ENCODE measurements around the gene ATP8B3.
"Not testable (repeated sequence)": the region's sequence is repeated elsewhere in the genome, so short reads cannot be mapped to it uniquely, and the experiment has no call there.

ATP8B3 gene

DNA sequence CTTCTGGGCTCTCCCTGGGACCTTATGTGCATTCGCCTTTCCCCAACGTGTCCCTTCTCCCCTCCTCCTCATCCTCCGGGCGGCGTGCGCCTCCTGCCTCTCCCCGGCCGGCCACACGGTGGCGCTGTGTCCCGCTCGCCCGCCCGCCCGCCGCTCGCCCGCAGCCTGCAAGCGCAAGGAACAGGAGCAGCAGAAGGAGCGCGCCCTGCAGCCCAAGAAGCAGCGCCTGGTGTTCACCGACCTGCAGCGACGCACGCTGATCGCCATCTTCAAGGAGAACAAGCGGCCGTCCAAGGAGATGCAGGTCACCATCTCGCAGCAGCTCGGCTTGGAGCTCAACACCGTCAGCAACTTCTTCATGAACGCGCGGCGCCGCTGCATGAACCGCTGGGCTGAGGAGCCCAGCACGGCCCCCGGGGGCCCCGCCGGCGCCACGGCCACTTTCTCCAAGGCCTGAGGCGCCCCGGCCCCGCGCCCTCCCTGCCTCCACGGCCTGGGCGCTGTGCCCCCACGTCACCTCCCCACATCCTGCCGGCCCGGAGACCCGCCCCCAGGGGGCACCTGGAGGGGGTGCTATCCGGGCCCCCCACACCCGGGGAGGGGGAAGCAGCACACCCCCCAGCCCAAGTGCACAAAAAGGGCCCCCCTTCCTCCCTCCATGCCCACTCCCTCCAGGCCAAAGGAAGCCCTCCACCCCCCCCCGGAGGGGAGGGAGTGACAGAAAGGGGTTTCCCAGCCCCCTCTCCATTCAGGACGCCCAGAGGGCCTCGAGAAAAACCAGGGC is 36.9 kb downstream of the ATP8B3 start:
- no peak for DNase-seq
- intact Hi-C loops (cut with DNase I) = no loop called here

DNA sequence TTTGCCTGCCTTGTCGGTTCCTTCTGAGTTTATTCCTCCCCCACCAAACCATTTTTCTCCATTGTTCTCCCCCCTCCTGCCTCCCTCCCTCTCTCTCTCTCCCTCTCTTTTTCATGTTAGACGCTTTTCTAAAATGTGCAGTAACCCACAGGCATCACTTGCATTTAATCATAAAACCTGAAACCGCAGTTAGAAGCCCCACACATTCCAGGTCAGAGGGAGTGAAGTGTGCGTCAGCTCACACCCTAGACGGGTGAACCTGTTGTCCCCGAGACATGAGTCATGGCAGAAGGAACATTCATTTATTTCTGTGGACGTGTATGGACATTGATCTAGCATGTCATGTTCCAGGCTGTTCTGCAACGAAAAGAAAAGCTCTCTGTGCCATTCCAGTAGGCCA is 38.9 kb downstream of the ATP8B3 start:
- DNase-seq = no peak
- intact Hi-C loops (cut with DNase I) = no loop called here

DNA sequence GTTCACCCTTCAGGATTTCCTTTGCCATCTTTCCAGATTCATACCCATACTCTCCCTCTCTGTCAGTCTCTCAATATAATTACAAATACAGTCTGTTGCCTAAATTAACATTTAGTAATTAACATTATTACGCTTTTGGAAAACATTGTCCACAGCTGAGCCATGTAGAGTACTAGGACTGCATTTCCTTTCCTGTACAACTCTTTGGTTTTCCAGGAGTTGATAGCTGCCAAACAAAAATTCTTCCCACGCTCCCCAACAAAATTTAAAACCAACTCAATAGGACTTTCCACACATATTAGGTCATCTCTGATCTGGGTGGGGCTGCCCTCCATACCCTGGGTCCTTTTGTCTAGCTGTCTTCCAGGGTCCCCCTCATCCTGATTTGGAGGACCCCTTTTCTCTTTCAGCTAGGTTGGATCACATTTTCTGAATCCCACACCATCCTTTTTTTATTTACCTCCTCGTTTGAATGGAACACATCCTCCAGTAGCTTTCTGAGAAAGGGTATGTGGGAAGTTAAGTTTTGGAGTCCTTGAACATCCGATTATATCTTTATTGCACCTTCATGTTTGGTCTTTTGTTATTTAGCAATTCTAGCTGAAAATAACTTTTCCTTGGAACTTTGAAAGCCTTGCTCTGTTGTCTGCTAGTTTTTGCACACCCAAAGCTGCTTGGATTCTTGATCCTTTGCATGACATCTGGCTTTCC is 41.1 kb downstream of the ATP8B3 start:
- intact Hi-C loops (cut with DNase I) = no loop called here
- no peak for DNase-seq

DNA sequence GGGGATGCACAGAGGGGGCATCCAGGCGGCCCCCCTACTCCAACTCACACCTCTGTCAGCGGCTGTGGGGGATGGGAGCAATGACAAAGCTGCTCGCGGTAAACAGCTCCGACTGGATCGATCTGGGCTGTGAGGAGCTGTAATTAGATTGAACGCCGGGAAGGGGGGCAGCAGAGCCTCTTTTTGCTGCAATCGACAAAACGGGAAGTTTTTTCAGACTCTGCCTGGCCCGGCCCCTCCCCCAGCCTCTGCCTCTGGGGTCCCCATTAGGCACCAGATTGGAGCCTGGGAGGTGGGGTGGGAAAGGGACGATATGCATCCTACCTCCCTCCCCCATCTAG is 42.5 kb downstream of the ATP8B3 start:
- intact Hi-C loops (cut with DNase I) = loop anchor here (10.0 kb wide), 1 partner anchor 145 kb away; no protein-coding TSS in a partner anchor
- no peak for DNase-seq

DNA sequence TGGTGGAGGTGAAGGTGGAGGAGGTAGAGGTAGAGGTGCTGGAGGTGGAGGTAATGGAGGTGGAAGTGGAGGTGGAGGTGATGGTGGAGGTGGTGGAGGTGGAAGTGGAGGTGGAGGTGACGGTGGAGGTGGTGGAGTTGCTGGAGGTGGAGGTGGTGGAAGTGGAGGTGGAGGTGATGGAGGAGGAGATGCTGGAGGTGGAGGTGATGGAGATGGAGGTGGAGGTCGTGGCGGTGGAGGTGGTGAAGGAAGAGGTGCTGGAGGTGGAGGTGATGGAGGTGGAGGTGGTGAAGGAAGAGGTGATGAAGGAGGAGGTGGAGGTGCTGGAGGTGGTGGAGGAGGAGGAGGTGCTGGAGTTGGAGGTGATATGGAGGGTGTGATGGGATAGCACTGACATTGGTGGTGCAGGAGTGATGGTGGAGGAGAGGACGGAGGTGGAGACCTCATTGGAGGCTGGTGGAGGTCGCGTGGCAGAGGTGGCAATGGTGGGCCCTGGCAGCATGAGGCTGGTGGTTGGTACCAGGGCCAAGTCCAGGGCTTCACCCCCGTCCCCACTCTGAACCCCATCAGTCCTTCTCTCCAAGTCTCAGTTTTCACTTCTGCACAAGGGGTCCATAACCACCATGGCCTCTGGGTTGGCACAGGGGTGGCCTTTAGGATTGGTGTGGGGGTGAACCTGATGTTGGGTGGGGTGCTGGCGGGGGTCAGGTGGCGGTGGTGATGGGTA is 43.0 kb downstream of the ATP8B3 start:
- intact Hi-C loops (cut with DNase I) = loop anchor here (10.0 kb wide), 1 partner anchor 144 kb away; no protein-coding TSS in a partner anchor
- no peak for DNase-seq

DNA sequence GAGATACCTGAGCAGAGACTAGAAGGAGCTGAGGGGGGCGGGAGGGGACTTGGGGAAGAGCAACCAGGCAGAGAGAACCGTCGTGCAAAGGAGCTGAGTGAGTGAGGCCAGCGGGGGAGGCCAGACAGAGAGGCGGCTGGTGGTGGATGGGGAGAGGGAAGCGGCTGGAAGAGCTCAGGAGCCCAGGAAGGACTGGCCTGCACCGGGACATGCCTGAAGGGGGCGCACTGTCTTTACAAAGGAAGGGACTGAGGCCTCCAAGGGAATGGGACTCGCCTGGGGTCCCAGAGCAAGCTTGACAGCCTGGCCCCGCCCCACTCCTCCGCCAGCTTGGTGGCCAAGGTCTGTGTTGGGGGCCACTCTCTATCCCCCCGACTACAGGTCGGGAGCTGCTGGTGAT is 43.8 kb downstream of the ATP8B3 start:
- no peak for DNase-seq
- intact Hi-C loops (cut with DNase I) = loop anchor here (10.0 kb wide), 1 partner anchor 143 kb away; no protein-coding TSS in a partner anchor

DNA sequence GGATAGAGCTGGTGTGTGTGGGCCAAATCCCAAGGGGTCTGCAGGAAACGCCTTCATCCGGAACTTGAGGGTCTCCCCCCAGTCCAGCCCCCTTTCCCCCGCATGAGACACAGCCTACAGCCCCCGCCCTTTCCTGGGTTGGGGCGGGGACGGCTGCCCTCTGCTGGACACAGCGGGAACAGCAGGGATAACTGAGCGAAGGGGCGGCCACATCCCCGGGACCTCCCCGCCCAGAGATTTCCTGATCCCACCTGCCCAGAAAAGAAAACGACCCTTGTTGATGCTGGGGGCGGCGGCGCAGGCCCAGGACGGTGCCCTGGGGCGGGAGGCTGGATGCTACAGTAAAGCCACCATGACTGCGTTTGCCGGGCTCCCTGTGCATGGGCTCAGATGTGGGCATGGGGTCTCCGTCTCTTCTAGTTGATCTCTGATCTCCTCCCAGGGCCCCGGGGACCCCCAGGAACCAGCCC is 44.6 kb downstream of the ATP8B3 start:
- intact Hi-C loops (cut with DNase I) = loop anchor here (1.0 to 10.0 kb wide), 2 partner anchors 143 to 221 kb away; no protein-coding TSS in a partner anchor
- peak in 4 of 10 donors; percentile 36 to 45 (median 41) for DNase-seq

DNA sequence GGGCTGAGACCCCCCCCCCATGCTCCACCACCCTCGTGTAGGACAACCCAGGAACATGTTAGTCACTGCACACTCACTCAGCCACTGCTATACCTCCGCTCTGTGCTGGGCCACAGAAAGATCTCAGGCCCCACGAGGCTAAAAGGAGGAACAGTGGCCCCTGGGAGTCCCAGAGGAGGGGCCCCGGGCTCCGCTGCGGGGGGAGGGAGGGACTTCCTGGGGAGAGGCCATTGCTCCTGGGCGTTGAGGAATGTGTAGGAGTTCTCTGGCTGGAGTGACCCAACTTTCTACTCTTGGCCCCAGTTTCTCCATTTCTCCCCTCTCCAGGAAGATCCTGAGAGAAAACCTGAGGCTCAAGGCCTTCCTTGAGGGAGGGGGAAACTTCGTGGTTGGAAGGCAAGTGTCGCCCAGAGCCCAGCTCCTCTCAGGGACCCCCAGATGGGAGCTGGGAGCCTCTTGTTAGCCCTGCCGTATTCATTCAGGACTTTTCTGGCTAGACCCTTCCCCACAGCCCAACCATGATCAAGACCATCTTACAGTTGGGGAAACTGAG is 45.2 kb downstream of the ATP8B3 start:
- intact Hi-C loops (cut with DNase I) = loop anchor here (1.0 to 10.0 kb wide), 2 partner anchors 142 to 221 kb away; no protein-coding TSS in a partner anchor
- DNase-seq = no peak

DNA sequence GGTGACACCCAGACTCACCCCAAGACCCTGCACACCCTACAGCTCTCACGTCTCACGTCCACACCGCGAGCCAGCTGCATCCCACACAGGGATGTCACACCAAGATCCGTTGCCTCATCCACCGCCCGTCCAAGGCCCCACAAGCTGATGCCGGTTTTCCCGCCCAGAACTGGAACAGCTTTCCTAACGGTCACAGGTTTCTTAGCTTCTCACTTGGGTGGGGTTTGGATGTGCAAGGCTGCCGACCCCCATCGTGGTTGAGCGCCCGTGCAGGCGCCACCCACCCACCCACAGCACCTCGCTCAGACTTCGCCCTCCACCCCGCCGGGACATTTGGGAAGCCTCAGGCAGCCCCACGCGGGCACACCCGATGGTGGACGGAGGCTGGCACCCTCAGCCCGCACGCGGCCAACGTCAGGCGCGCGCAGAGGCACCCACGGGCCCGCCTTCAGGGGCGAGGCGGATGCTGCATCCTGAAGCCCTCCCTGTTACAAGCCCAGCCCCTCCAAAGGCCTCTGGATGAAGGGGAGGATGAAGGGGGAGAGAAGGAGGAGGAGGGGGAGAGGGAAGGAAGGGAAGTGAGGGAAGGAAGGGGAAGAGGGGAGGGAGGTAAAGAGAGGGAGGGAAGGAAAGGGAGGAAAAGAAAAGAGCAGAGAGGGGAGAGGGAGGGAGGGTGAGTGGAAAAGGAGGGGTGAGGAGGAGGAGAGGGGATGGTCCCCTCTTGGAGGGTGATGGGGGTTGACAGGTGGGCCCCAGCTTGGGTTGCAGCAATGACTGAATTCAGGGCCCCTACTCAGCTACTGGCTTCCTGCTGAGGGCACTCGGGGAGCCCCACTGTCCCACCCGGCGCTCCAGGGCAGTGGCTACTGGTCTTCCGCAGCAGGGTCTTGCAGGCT is 45.9 kb downstream of the ATP8B3 start:
- intact Hi-C loops (cut with DNase I) = loop anchor here (10.0 kb wide), 1 partner anchor 141 kb away; no protein-coding TSS in a partner anchor

DNA sequence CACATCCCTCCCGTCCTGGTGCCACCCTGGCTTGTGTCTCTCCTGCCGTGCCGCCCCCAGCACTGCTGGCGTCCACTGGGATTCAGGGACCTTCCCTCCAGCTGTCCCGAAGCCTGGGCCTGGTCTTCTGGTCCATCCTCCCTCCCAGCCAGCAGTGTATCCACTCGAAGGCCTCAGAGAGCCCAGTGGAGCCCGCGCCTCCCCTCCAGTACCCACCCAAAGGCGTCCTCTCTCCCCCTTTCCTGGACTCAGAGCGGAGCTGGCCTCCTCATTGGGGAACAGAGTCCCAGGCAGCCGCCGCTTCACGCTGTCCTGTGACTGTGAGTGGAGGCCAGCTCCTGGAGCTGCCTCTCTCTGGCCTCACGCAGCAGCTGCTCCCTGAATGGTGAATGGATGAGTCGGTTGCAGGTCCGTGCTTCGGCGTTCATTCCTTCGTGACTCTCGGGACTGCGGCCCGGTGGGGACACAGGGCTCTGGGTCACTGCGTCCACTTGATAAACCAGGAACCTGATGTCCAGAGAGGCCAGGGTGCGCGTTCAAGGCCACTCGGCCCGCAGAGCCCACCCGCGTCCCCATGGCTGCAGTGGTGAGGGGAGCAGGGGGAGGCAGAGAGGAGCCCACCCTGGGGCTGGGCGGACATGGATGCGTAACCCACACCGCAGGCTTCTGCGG is 46.7 kb downstream of the ATP8B3 start:
- DNase-seq = no peak
- intact Hi-C loops (cut with DNase I) = loop anchor here (10.0 kb wide), 1 partner anchor 141 kb away; no protein-coding TSS in a partner anchor

More for the DNA sequence above, 45.9 kb downstream of the ATP8B3 start:
- no peak for DNase-seq

DNA sequence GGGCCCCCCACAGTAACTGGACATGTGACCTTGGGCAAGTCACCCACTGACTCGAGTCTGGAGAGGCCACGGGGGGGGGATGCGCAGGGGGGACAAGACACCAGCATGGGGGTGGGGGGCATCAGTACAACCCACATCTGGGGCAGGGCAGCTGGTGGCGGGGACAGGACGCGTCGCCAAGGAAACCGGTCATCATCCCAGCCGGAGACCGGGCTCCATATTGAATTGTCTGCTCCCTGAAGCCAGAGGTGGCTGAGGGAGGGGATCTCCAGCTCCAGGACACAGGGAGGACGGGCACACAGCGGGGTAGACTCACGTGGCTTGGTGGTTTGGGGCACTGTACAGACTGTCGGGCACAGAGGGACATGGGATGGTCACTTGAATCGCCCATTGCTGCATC is 47.3 kb downstream of the ATP8B3 start:
- no peak for DNase-seq
- intact Hi-C loops (cut with DNase I) = loop anchor here (10.0 kb wide), 1 partner anchor 140 kb away; no protein-coding TSS in a partner anchor

DNA sequence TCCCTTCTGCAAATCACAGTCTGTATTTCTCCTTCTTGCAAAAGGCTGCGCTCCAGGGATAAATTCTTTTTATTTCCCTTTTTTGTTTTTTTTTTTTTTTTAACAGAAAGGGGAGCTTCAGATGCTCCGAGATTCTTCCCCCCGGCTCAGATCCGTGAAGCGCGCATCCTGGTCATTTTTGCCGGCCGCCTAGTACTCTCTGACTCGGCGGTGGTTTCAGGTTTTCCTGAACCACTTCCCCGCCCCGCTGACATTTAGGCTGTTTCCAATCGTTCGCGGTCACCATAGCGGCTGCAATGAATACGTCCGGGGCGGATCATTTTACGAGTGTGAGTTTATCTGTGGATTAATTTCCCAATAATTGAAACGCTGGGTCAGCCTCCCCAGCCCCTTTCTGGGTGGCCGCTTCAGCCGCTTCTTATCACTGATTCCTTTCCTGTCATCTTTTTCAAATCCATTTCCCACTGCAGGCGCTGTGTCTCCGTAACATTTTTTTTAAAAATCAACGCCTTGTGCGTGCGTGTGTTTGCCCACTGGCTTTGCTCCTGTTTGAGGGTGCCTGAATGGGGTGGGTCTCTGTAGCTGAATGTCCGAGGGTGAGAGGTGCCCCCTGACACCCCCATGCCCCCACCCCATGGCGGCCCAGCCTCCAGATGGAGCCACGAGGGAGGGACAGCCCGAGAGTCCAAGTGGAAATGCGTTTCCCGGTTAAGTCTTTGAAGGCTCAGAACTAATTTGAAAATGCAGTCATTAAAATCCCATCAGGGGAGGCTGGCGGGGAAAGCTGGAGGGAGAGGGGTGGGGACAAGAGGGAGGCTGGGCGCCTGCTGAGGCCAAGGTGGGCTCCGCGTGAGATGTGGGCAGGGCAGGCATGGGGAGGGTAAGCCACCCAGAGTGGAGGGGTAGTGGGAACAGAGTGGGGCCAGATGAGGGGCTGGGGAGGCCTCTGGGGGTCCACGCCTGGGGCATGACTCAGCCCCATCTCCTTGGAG is 48.1 kb downstream of the ATP8B3 start:
- DNase-seq = no peak
- intact Hi-C loops (cut with DNase I) = loop anchor here (10.0 kb wide), 1 partner anchor 139 kb away; no protein-coding TSS in a partner anchor

DNA sequence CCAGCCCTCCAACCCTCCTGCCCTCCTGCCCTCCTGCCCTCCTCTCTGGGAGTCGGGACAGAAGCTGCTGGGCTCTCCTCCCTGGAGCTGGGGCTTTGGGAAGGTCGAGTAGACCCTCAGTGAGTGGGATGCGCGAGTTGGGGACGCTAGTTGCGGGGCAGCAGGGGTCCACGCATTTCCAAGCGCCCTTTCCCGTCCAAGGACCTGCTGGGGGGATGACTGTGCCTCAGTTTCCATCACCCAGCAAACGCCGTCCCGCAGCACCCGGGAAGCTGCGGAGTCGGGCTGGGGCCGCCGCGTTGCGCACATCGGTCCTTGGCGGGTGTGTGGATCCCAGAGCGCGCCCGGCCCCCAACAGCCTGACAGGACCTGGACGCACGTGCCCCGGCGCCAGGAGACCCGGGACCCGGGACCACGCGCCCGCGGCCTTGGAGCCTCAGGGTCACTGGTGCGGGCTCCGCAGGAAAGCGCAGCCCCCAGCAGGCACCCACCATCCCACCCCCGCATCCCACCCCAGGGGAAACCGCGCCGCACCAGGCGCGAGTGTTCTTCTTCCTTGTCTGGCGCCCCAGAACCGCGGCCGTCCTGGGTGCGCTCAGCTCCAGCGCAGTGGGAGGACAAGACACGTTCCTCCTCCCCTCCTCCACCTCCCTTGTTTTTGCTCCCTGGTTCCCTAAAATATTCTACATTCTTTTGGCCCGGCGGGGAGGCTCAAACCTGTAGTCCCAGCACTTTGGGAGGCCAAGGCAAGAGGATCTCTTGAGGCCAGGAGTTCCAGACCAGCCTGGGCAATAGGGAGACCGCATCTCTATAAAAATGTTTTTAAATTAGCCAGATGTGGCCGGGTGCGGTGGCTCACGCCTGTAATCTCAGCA is 49.6 kb downstream of the ATP8B3 start:
- DNase-seq = no peak
- intact Hi-C loops (cut with DNase I) = loop anchor here (10.0 kb wide), 1 partner anchor 138 kb away; no protein-coding TSS in a partner anchor

DNA sequence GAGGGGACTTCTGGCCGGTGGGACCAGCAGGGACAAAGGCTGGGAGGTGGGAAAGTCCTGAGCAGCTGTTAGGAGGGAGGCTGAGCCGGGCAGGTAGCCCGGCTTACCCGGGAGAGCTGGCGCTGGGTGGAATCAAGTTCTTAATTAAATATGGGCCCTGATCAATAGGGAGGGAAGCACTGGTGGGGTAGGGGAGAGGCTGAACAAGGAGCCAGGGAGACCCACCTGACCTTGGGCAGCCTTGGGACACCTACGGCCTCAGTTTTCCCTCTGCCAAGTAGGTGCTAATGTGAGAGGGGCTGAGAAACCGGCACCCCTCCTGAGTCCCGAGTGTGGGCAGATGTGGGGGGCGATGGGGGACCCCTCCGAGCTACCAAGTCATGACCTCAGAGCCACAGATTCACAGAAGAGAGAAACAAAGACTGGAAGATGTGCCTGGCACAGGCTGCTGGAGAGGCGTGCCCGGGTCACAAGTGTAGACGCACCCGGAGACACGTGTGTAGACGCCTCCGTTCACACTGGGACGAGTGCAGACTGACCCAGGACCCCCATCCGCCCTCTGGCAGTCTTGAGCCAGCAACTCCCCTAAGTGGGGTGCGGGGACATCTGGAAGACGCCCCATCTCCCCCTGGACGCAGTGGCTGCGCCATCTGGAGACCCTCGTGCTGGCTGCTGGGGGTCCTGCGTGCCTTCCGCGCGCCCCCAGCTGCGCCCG is 50.4 kb downstream of the ATP8B3 start:
- no peak for DNase-seq
- intact Hi-C loops (cut with DNase I) = loop anchor here (10.0 kb wide), 1 partner anchor 137 kb away; no protein-coding TSS in a partner anchor

DNA sequence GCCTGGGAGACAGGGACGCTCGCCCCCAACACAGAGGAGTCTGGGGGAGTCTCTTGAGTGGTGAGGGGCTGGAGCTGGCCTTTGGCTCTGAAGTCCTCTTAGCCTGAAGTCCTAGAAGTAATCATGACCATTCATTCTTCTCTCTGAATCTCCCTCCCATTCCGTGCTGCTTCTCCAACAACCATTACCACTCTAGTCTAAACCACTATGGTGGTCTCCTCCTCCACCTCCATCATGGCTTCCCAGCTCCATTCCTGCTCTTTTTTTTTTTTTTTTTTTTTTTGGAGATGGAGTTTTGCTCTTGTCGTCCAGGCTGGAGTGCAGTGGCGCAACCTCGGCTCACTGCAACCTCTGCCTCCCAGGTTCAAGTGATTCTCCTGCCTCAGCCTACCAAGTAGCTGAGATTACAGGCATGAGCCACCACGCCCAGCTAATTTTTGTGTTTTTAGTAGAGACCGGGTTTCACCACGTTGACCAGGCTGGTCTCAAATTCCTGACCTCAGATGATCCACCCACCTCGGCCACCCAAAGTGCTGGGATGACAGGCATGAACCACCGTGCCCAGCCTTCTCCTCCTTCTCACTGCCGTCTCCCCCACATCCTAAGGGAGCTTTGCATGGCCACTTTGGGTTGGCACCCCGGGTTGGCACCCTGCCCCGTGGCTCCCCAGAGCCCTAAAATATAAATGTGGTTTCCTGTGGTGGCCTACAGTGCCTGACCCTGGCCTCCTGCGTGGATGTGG is 51.1 kb downstream of the ATP8B3 start:
- DNase-seq = not testable (repeated sequence)
- intact Hi-C loops (cut with DNase I) = loop anchor here (10.0 kb wide), 1 partner anchor 136 kb away; no protein-coding TSS in a partner anchor
